ENCODE data around the gene LAYN. TPM values are rescaled to one million over a fixed set of nuclear protein-coding genes. Genes with fewer than 3 reads are reported as not detected.

LAYN gene
- polyA plus RNA-seq, 1 of the 3 experiments (the other 2 are of a cell fraction): 366 TPM

DNA sequence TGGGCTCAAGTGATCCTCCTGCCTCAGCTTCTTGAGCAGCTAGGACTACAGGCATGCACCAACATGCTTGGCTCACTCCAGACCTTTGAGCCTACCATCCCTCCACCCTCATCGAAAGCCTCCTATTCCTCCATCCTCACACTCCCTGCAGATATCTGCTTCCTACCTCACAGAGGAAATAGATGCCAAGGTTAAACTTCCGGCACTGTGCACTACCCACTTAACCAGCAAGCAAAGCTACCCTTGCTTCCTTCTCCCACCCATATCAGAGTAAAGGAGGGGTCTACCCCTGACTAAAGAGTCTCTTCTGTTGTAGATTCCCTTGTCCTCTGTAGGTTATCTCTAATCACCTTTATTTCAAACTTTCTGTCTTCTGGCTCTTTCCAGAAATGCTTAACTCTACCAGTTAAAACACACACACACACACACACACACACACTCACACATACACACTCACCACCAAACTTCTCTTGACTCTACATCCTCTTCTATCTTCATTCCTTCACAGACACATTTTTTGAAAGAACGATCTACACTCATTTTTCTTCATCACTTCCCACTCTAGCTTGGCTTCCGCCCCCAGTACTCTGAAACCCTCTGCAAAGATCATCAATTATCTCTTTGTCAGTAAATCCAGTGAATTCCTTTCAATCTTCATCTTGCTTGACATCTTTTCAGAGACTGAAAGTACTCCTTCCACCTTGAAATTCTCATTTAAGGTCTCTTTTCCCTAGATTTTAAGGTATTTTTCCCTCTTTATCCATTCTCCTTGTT, 50.9 kb downstream of the LAYN start:
- ChIA-PET POLR2A (no interaction called here), CTCF (interaction anchor here (1.0 to 2.0 kb wide), 6 partner anchors 10 to 186 kb away, joined by 3 to 8 read pairs (median 4); partner anchors contain the start of genes PPP2R1B and SIK2)
- H3K79me2 ChIP-seq (ENCODE audit: insufficient read depth): no peaks in the 10 kb centered on the region
- TF ChIP-seq RFX5 (IDR thresholded peaks at IDR 0.05; ENCODE audit: low read length) (no peak), RAD21 (IDR thresholded peaks at IDR 0.05; ENCODE audit: low read length) (no peak), TEAD4 (IDR thresholded peaks at IDR 0.05; ENCODE audit: borderline replicate concordance, insufficient read depth) (no peak), SMC3 (IDR thresholded peaks at IDR 0.05; ENCODE audit: low read depth, low read length) (no peak), YY1 (IDR thresholded peaks at IDR 0.05; ENCODE audit: low read depth) (no peak), NRF1 (IDR thresholded peaks at IDR 0.05; ENCODE audit: low read depth, low read length) (no peak), GATA2 (CRISPR knock-in tag; IDR thresholded peaks at IDR 0.05) (no peak), CHD2 (IDR thresholded peaks at IDR 0.05; ENCODE audit: low read length, partially characterized antibody) (no peak), FOSL2 (IDR thresholded peaks at IDR 0.05; ENCODE audit: borderline replicate concordance, low read depth) (no peak), POLR2AphosphoS5 (IDR thresholded peaks at IDR 0.05; ENCODE audit: low read depth, low read length) (no peak), SIN3A (IDR thresholded peaks at IDR 0.05; ENCODE audit: borderline replicate concordance, low read depth, low read length) (no peak), EZH2phosphoT487 (IDR thresholded peaks at IDR 0.05; ENCODE audit: borderline replicate concordance, low read depth) (no peak), EP300 (IDR thresholded peaks at IDR 0.05; ENCODE audit: borderline replicate concordance in 1 of 2, low read depth in 1 of 2, low read length in 1 of 2) (no peak), TAF1 (IDR thresholded peaks at IDR 0.05; ENCODE audit: borderline replicate concordance, low read depth, low read length) (no peak)
- TF ChIP-seq, protein P1, sequence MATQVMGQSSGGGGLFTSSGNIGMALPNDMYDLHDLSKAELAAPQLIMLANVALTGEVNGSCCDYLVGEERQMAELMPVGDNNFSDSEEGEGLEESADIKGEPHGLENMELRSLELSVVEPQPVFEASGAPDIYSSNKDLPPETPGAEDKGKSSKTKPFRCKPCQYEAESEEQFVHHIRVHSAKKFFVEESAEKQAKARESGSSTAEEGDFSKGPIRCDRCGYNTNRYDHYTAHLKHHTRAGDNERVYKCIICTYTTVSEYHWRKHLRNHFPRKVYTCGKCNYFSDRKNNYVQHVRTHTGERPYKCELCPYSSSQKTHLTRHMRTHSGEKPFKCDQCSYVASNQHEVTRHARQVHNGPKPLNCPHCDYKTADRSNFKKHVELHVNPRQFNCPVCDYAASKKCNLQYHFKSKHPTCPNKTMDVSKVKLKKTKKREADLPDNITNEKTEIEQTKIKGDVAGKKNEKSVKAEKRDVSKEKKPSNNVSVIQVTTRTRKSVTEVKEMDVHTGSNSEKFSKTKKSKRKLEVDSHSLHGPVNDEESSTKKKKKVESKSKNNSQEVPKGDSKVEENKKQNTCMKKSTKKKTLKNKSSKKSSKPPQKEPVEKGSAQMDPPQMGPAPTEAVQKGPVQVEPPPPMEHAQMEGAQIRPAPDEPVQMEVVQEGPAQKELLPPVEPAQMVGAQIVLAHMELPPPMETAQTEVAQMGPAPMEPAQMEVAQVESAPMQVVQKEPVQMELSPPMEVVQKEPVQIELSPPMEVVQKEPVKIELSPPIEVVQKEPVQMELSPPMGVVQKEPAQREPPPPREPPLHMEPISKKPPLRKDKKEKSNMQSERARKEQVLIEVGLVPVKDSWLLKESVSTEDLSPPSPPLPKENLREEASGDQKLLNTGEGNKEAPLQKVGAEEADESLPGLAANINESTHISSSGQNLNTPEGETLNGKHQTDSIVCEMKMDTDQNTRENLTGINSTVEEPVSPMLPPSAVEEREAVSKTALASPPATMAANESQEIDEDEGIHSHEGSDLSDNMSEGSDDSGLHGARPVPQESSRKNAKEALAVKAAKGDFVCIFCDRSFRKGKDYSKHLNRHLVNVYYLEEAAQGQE (IDR thresholded peaks at IDR 0.05; ENCODE audit: low read depth, low read length): no peak
- TF ChIP-seq, protein P2, sequence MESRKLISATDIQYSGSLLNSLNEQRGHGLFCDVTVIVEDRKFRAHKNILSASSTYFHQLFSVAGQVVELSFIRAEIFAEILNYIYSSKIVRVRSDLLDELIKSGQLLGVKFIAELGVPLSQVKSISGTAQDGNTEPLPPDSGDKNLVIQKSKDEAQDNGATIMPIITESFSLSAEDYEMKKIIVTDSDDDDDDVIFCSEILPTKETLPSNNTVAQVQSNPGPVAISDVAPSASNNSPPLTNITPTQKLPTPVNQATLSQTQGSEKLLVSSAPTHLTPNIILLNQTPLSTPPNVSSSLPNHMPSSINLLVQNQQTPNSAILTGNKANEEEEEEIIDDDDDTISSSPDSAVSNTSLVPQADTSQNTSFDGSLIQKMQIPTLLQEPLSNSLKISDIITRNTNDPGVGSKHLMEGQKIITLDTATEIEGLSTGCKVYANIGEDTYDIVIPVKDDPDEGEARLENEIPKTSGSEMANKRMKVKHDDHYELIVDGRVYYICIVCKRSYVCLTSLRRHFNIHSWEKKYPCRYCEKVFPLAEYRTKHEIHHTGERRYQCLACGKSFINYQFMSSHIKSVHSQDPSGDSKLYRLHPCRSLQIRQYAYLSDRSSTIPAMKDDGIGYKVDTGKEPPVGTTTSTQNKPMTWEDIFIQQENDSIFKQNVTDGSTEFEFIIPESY (IDR thresholded peaks at IDR 0.05; ENCODE audit: borderline replicate concordance, low read depth): no peak
- TF ChIP-seq, protein P3, sequence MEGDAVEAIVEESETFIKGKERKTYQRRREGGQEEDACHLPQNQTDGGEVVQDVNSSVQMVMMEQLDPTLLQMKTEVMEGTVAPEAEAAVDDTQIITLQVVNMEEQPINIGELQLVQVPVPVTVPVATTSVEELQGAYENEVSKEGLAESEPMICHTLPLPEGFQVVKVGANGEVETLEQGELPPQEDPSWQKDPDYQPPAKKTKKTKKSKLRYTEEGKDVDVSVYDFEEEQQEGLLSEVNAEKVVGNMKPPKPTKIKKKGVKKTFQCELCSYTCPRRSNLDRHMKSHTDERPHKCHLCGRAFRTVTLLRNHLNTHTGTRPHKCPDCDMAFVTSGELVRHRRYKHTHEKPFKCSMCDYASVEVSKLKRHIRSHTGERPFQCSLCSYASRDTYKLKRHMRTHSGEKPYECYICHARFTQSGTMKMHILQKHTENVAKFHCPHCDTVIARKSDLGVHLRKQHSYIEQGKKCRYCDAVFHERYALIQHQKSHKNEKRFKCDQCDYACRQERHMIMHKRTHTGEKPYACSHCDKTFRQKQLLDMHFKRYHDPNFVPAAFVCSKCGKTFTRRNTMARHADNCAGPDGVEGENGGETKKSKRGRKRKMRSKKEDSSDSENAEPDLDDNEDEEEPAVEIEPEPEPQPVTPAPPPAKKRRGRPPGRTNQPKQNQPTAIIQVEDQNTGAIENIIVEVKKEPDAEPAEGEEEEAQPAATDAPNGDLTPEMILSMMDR (IDR thresholded peaks at IDR 0.05): no peak
- TF ChIP-seq, protein P4, sequence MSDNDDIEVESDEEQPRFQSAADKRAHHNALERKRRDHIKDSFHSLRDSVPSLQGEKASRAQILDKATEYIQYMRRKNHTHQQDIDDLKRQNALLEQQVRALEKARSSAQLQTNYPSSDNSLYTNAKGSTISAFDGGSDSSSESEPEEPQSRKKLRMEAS (IDR thresholded peaks at IDR 0.05; ENCODE audit: low read depth): no peak
- TF ChIP-seq, protein P5, sequence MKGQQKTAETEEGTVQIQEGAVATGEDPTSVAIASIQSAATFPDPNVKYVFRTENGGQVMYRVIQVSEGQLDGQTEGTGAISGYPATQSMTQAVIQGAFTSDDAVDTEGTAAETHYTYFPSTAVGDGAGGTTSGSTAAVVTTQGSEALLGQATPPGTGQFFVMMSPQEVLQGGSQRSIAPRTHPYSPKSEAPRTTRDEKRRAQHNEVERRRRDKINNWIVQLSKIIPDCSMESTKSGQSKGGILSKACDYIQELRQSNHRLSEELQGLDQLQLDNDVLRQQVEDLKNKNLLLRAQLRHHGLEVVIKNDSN (IDR thresholded peaks at IDR 0.05; ENCODE audit: borderline replicate concordance, low read depth): no peak
- no peaks in the 10 kb centered on the region for H3K9me2 ChIP-seq
- no peak overlapping the region for H3K4me2 ChIP-seq
- H3K9ac ChIP-seq: no peak overlapping the region
- no peak for DNase-seq
- no peak overlapping the region for H2AFZ ChIP-seq (ENCODE audit: low read depth)
- peaks cover 0 to 9% of the 10 kb centered on the region in 2 experiments for H3K36me3 ChIP-seq (replicated peaks in 1 of 2; ENCODE audit: control insufficient read depth in 1 of 2, insufficient read depth in 2 of 2, low read length in 1 of 2)
- H3K4me3 ChIP-seq (ENCODE audit: low read depth in 2 of 2, low read length in 1 of 2): no peak overlapping the region
- no peak overlapping the region for H3K27ac ChIP-seq (ENCODE audit: low read depth in 2 of 2, low read length in 1 of 2)
- H3F3A ChIP-seq (replicated peaks; ENCODE audit: insufficient read depth): no peaks in the 10 kb centered on the region
- peaks cover 4 to 5% of the 10 kb centered on the region in 2 experiments; a peak in 3 of 4 replicates for H3K4me1 ChIP-seq (ENCODE audit: control insufficient read depth in 1 of 2, insufficient read depth in 2 of 2, low read depth in 1 of 2, low read length in 1 of 2)
- H3K9me3 ChIP-seq: peaks cover 5% of the 10 kb centered on the region; the same call in 1 of the 2 replicates
- 96% methylated on average over 4 of the region's 4 CpGs for WGBS (ENCODE audit: low lambda C conversion rate)
- H3K27me3 ChIP-seq (ENCODE audit: insufficient read depth): no peaks in the 10 kb centered on the region
- no peaks in the 10 kb centered on the region for H4K20me1 ChIP-seq (ENCODE audit: insufficient read depth)
